HUES6 (cell line): ENCODE data around the gene MCRS1.
A peak's percentile ranks its signal among the peaks of the same experiment; 100 is the strongest.

ENCODE experiments used
- H3K27ac ChIP-seq: 2 replicates; pipeline ENCODE4 v1.7.0; 2013; ENCODE audit warnings: low read depth, mild to moderate bottlenecking, low read length, inconsistent platforms
- H3K27me3 ChIP-seq: 2 replicates; pipeline ENCODE4 v1.6.1; 2013; ENCODE audit warnings: low read length; ENCODE audit not compliant: control insufficient read depth, insufficient read depth
- H3K36me3 ChIP-seq: 2 replicates; pipeline ENCODE4 v1.6.1; 2013; ENCODE audit warnings: low read length; ENCODE audit not compliant: control insufficient read depth, insufficient read depth
- H3K4me1 ChIP-seq: 2 replicates; pipeline ENCODE4 v1.6.1; 2013; ENCODE audit warnings: low read length; ENCODE audit not compliant: control insufficient read depth, insufficient read depth
- H3K4me3 ChIP-seq: 2 replicates; pipeline ENCODE4 v1.5.1; 2013; ENCODE audit warnings: low read depth, low read length
- H3K9ac ChIP-seq: one replicate; pipeline ENCODE4 v1.6.1; 2013; ENCODE audit warnings: mild to moderate bottlenecking, low read length
- H3K9me3 ChIP-seq: 2 replicates; pipeline ENCODE4 v1.6.1; 2013; ENCODE audit warnings: low read depth, low read length; ENCODE audit not compliant: control insufficient read depth, insufficient read depth

The MCRS1 gene

DNA sequence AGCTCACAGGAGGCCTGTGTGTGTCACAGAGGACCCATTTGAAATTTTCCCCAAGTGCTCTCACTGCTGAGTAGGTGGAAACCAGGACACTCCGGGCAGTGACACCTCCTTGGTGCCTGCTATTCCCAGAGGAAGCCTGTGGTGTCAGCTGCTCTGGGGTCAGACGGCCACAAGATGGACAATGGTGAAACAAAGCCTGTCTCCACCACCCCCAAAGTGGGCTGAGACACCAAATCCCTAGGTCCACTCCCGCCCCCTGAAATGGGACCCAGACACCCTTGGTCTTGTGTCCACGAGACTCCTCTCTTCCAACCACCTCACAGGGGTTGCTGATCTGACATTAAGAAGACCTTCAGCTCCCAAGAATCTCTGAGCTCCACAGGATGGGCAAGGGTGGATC, 22.1 kb downstream of the MCRS1 start:
- no peak overlapping the region for H3K4me3 ChIP-seq
- no peaks in the 10 kb centered on the region for H3K36me3 ChIP-seq
- H3K27me3 ChIP-seq, result peaks cover 97% of the 10 kb centered on the region
- H3K9ac ChIP-seq, result no peak overlapping the region
- H3K9me3 ChIP-seq, result no peaks in the 10 kb centered on the region
- no peak overlapping the region for H3K27ac ChIP-seq
- H3K4me1 ChIP-seq, result peaks cover 20% of the 10 kb centered on the region

- H3K36me3 ChIP-seq, result no peaks in the 10 kb centered on the region
- peaks cover 18% of the 10 kb centered on the region for H3K4me1 ChIP-seq
- H3K4me3 ChIP-seq, result peak overlapping the region; percentile 53
- no peak overlapping the region for H3K9ac ChIP-seq
- H3K9me3 ChIP-seq, result no peaks in the 10 kb centered on the region
- H3K27ac ChIP-seq, result no peak overlapping the region
- H3K27me3 ChIP-seq, result peaks cover 97% of the 10 kb centered on the region
Measured at GRCh38 chr12:49543914-49544815, 23.8 kb downstream of the MCRS1 start.

DNA sequence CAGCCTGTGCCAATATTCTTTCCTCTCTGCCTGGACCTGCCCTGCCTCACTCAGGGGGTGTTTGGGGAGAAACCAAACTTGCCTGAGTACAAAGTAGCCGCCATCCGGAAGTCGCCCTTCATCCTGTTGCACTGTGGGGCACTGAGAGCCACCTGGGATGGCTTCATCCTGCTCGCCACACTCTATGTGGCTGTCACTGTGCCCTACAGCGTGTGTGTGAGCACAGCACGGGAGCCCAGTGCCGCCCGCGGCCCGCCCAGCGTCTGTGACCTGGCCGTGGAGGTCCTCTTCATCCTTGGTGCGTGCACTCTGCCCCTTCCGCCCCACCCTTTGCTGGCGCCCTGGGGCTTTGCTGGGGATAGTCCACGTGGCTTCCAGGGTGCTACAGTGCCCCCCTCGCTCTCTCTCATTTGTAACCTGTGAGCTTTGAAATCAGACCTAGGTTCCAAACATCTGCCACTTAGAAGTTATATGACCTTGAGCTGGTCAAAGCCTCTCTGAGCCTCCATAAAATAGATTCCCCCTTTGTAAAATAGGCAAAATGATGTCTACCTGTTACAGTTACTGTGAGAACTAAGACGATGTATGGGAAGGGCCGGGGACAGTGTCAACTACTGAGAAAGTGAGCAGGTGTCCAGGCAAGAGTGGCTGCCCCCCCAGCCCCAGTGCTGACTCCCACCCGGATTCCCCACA, 24.6 kb downstream of the MCRS1 start:
- H3K9ac ChIP-seq, result no peak overlapping the region
- peaks cover 97% of the 10 kb centered on the region for H3K27me3 ChIP-seq
- peaks cover 15% of the 10 kb centered on the region; the same call in 1 of the 2 replicates for H3K4me1 ChIP-seq

DNA sequence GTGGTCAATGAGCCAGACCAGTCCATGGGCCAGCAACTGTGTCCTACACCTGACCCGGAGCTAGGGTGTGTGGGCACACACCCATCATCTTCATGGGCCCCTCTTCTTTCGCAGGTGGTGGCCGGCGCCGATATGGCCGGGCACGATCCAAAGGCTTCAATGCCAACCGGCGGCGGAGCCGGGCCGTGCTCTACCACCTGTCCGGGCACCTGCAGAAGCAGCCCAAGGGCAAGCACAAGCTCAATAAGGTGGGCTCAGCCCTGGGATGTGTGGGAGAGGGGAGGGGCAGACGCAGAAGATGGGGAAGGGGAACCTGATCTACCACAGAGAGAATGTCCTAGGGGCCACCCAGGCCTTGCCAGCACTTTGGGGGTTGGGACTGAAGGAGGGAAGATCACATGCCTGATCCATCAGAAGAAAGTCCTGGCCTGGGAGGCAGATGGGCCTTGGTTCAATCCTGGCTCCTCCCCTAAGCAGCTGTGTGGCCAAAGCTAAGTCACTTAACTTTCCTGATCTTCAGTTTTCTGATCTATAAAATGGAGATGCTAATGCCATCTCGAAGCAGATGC, 25.3 kb downstream of the MCRS1 start:
- Histone ChIP-seq H3K27me3 (peaks cover 97% of the 10 kb centered on the region), H3K9ac (no peak overlapping the region), H3K9me3 (no peaks in the 10 kb centered on the region), H3K27ac (no peak overlapping the region), H3K36me3 (no peaks in the 10 kb centered on the region), H3K4me1 (peaks cover 18% of the 10 kb centered on the region; the same call in 1 of the 2 replicates), H3K4me3 (no peak overlapping the region)

More for the DNA sequence above, 24.6 kb downstream of the MCRS1 start:
- Histone ChIP-seq H3K27ac (no peak overlapping the region), H3K36me3 (no peaks in the 10 kb centered on the region), H3K4me3 (peak overlapping the region; percentile 53), H3K9me3 (no peaks in the 10 kb centered on the region)

- Histone ChIP-seq H3K27ac (no peak overlapping the region), H3K4me1 (peaks cover 23% of the 10 kb centered on the region; the same call in 1 of the 2 replicates), H3K36me3 (no peaks in the 10 kb centered on the region), H3K9ac (no peak overlapping the region), H3K9me3 (no peaks in the 10 kb centered on the region), H3K4me3 (no peak overlapping the region), H3K27me3 (peaks cover 97% of the 10 kb centered on the region)
Measured at GRCh38 chr12:49541911-49542505, 25.9 kb downstream of the MCRS1 start.

GRCh38 chr12:49541140-49541861, 26.6 kb downstream of the MCRS1 start:
- Histone ChIP-seq H3K27me3 (peaks cover 99% of the 10 kb centered on the region), H3K36me3 (no peaks in the 10 kb centered on the region), H3K4me3 (no peak overlapping the region), H3K9me3 (no peaks in the 10 kb centered on the region), H3K27ac (no peak overlapping the region), H3K4me1 (peaks cover 23% of the 10 kb centered on the region; the same call in 1 of the 2 replicates), H3K9ac (no peak overlapping the region)

- Histone ChIP-seq H3K36me3 (no peaks in the 10 kb centered on the region), H3K27ac (no peak overlapping the region), H3K4me3 (no peak overlapping the region), H3K27me3 (peaks cover 99% of the 10 kb centered on the region), H3K9me3 (no peaks in the 10 kb centered on the region), H3K4me1 (peaks cover 23% of the 10 kb centered on the region; the same call in 1 of the 2 replicates), H3K9ac (no peak overlapping the region)
Measured at GRCh38 chr12:49540229-49541139, 27.5 kb downstream of the MCRS1 start.

DNA sequence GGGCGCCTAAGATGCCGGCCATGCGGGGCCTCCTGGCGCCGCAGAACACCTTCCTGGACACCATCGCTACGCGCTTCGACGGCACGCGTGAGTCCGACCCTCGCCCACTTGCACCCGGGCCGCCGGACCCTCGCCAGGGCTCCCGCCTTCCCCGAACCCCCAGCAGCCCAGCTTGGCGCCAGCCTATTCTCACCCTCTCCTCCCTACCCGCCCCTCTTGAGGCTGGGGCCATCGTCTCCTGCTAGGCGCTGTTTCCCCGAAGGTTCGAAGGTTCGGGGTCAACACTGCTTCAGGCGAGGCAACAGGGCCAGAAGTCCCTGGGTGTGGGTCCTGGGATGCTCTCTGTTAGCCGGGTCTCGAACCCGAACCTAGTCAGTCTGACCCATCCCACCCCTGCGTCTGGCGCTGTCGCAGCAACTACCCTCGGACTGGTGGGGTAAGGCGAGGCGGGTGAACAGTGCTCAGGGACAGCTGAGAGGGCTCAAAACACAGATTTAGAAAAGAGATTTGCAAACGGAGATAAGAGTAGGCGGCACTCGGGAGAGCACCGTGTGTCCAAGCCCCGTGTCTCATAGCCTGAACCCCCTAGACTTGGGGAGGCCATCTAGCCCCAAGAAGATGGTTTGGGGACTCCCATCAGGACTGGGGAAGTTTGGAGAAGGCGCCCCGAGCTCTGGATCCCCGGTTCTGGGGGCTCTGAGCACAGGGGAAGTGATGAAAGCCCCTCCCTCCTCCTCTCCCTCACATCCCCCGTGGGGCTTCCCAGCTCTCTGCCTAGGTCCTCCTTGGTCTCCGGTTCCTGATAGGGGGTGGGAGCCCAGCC, 28.3 kb downstream of the MCRS1 start:
- Histone ChIP-seq H3K9me3 (no peaks in the 10 kb centered on the region), H3K9ac (no peak overlapping the region), H3K36me3 (no peaks in the 10 kb centered on the region), H3K4me3 (peak overlapping the region; percentile 27), H3K27me3 (peaks cover 100% of the 10 kb centered on the region), H3K27ac (no peak overlapping the region), H3K4me1 (peaks cover 23% of the 10 kb centered on the region; the same call in 1 of the 2 replicates)
